PC-3 (cell line): ENCODE data around the gene PROSER3.

Source experiments
- CTCF ChIP-seq: fragments of 300-600 bp; sonication (generic); conservative IDR thresholded peaks from 2 replicates; pipeline ENCODE4 v1.5.1; 2017; ENCODE audit warnings: antibody characterized with exemption, low read depth, mild to moderate bottlenecking, low read length
- EZH2 ChIP-seq: fragments of 300-600 bp; sonication (generic); IDR thresholded peaks from one replicate; pipeline ENCODE4 v1.6.1; 2017; ENCODE audit warnings: antibody characterized with exemption, mild to moderate bottlenecking, low read length; ENCODE audit not compliant: unreplicated experiment

DNA sequence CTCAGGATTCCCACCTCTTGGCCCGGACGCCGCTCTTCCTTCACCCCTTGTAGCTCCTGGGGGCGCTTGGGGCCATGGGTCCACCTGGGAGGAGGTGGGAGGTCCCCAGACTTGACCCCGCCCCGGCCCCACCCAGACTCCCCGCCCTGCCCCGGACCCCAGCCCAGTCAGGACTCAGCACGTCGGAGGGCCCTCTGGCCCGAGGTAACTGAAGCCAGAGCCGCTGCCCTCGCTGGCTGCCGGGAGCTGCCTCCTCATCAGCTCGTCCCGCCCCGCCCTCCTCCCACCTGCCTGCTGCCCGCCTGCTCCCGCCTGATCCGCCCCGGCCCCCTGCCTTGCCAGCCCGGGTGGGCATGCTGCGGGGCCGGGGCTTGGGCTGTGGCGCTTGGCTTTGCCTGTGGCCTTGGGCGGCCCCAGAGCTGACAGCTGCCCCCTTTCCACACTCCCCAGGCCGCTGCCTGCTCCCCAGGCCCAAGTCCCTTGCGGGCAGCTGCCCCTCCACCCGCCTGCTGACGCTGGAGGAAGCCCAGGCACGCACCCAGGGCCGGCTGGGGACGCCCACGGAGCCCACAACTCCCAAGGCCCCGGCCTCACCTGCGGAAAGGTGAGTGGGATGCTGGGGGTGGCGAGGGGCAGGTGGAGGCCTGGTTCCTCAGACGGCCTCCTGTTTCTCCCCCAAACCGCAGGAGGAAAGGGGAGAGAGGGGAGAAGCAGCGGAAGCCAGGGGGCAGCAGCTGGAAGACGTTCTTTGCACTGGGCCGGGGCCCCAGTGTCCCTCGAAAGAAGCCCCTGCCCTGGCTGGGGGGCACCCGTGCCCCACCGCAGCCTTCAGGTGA, 26.7 kb downstream of the PROSER3 start:
- TF ChIP-seq CTCF: no peak
- no peak for TF ChIP-seq EZH2
